Body of pancreas (tissue), 4 donors: Measurements from ENCODE around the gene UQCRC2.

ENCODE experiments used
- POLR2A ChIP-seq, 3 donors: fragments of 450-650 bp; IDR thresholded peaks; one replicate each; pipeline ENCODE4 v1.6.1; 2016; ENCODE audit warnings: antibody characterized with exemption in 3 of 3, mild to moderate bottlenecking in 2 of 3
- TF ChIP-seq, protein P1 (sequence below), 7 experiments: fragments of 450-650 bp in 4 of 7; fragments of 200-600 bp in 3 of 7; sonication (generic) in 3 of 7; IDR thresholded peaks; one replicate each; pipeline ENCODE4 v1.5.1; 2016 to 2019; ENCODE audit warnings: antibody characterized with exemption in 7 of 7

DNA sequence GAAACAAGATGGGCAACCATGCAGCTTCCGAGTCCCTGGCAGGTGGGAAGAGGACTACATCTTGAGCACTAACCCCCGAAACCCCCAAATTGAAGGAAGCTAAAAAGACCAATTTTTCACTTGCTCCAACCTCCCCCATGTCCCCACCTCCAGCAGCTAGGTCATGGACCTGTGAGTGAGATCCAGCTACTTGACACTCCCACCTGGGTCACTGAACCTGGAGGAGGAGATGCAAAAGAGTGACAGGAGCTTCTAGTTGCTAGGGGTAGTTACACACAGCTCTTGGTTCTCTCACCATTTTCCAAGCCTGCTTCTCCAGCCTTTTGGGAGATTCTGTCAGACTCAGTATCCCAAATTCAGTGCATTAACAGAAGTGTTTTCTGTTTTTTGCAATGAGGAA, 36.6 kb downstream of the UQCRC2 start:
- TF ChIP-seq, protein P1, sequence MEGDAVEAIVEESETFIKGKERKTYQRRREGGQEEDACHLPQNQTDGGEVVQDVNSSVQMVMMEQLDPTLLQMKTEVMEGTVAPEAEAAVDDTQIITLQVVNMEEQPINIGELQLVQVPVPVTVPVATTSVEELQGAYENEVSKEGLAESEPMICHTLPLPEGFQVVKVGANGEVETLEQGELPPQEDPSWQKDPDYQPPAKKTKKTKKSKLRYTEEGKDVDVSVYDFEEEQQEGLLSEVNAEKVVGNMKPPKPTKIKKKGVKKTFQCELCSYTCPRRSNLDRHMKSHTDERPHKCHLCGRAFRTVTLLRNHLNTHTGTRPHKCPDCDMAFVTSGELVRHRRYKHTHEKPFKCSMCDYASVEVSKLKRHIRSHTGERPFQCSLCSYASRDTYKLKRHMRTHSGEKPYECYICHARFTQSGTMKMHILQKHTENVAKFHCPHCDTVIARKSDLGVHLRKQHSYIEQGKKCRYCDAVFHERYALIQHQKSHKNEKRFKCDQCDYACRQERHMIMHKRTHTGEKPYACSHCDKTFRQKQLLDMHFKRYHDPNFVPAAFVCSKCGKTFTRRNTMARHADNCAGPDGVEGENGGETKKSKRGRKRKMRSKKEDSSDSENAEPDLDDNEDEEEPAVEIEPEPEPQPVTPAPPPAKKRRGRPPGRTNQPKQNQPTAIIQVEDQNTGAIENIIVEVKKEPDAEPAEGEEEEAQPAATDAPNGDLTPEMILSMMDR (IDR thresholded peaks at IDR 0.05): no peak
- no peak for TF ChIP-seq POLR2A (IDR thresholded peaks at IDR 0.05)
